ENCODE results near the gene ATXN2.
A peak's percentile ranks its signal among the peaks of the same experiment; 100 is the strongest.
"Not testable (repeated sequence)": the region's sequence is repeated elsewhere in the genome, so short reads cannot be mapped to it uniquely, and the experiment has no call there.

Gene ATXN2

GRCh38 chr12:111570084-111570961 lies 28.8 kb downstream of the ATXN2 start:
- DNase-seq (ENCODE audit: low read depth), result peak; percentile 30

GRCh38 chr12:111569363-111570083 lies 29.6 kb downstream of the ATXN2 start:
- DNase-seq (ENCODE audit: low read depth), result no peak

GRCh38 chr12:111560844-111561243 lies 38.3 kb downstream of the ATXN2 start:
- DNase-seq (ENCODE audit: low read depth), result not testable (repeated sequence)

- DNase-seq (ENCODE audit: low read depth), result no peak
Measured at GRCh38 chr12:111558107-111558376, 41.1 kb downstream of the ATXN2 start.

GRCh38 chr12:111557271-111558106 lies 41.6 kb downstream of the ATXN2 start:
- DNase-seq (ENCODE audit: low read depth), result no peak

GRCh38 chr12:111556676-111557075 lies 42.4 kb downstream of the ATXN2 start:
- DNase-seq (ENCODE audit: low read depth), result no peak

GRCh38 chr12:111555313-111555712 lies 43.8 kb downstream of the ATXN2 start:
- not testable (repeated sequence) for DNase-seq (ENCODE audit: low read depth)

- no peak for DNase-seq (ENCODE audit: low read depth)
Measured at GRCh38 chr12:111546758-111547383, 52.2 kb downstream of the ATXN2 start.

GRCh38 chr12:111546171-111546570 lies 52.9 kb downstream of the ATXN2 start:
- DNase-seq (ENCODE audit: low read depth), result no peak

- DNase-seq (ENCODE audit: low read depth), result no peak
Measured at GRCh38 chr12:111544032-111544431, 55.1 kb downstream of the ATXN2 start.

GRCh38 chr12:111532751-111533150 lies 66.4 kb downstream of the ATXN2 start:
- DNase-seq (ENCODE audit: low read depth), result no peak

- peak; percentile 45 for DNase-seq (ENCODE audit: low read depth)
Measured at GRCh38 chr12:111529424-111530368, 69.4 kb downstream of the ATXN2 start.

GRCh38 chr12:111523587-111524167 lies 75.4 kb downstream of the ATXN2 start:
- no peak for DNase-seq (ENCODE audit: low read depth)

GRCh38 chr12:111521801-111522200 lies 77.3 kb downstream of the ATXN2 start:
- DNase-seq (ENCODE audit: low read depth), result no peak

- DNase-seq (ENCODE audit: low read depth), result no peak
Measured at GRCh38 chr12:111519937-111520336, 79.2 kb downstream of the ATXN2 start.

GRCh38 chr12:111519083-111519482 lies 80.0 kb downstream of the ATXN2 start:
- no peak for DNase-seq (ENCODE audit: low read depth)

- not testable (repeated sequence) for DNase-seq (ENCODE audit: low read depth)
Measured at GRCh38 chr12:111507719-111508118, 91.4 kb downstream of the ATXN2 start.

- not testable (repeated sequence) for DNase-seq (ENCODE audit: low read depth)
Measured at GRCh38 chr12:111507258-111507657, 91.9 kb downstream of the ATXN2 start.

GRCh38 chr12:111506260-111506659 lies 92.9 kb downstream of the ATXN2 start:
- no peak for DNase-seq (ENCODE audit: low read depth)

GRCh38 chr12:111505601-111506036 lies 93.5 kb downstream of the ATXN2 start:
- DNase-seq (ENCODE audit: low read depth), result no peak

Measured in fibroblast of the conjunctiva (primary cell).